PC-3 (cell line): Measurements from ENCODE around the gene SELENOW.
"Not testable (repeated sequence)": the region's sequence is repeated elsewhere in the genome, so short reads cannot be mapped to it uniquely, and the experiment has no call there.

Source experiments
- EZH2 ChIP-seq: fragments of 300-600 bp; sonication (generic); IDR thresholded peaks from one replicate; pipeline ENCODE4 v1.6.1; 2017; ENCODE audit warnings: antibody characterized with exemption, mild to moderate bottlenecking, low read length; ENCODE audit not compliant: unreplicated experiment
- TF ChIP-seq, protein P1 (sequence below): fragments of 300-600 bp; sonication (generic); conservative IDR thresholded peaks from 2 replicates; pipeline ENCODE4 v1.5.1; 2017; ENCODE audit warnings: antibody characterized with exemption, low read depth, mild to moderate bottlenecking, low read length

GRCh38 chr19:47789811-47790210 lies 11.3 kb downstream of the SELENOW start:
- not testable (repeated sequence) for TF ChIP-seq EZH2
- TF ChIP-seq, protein P1, sequence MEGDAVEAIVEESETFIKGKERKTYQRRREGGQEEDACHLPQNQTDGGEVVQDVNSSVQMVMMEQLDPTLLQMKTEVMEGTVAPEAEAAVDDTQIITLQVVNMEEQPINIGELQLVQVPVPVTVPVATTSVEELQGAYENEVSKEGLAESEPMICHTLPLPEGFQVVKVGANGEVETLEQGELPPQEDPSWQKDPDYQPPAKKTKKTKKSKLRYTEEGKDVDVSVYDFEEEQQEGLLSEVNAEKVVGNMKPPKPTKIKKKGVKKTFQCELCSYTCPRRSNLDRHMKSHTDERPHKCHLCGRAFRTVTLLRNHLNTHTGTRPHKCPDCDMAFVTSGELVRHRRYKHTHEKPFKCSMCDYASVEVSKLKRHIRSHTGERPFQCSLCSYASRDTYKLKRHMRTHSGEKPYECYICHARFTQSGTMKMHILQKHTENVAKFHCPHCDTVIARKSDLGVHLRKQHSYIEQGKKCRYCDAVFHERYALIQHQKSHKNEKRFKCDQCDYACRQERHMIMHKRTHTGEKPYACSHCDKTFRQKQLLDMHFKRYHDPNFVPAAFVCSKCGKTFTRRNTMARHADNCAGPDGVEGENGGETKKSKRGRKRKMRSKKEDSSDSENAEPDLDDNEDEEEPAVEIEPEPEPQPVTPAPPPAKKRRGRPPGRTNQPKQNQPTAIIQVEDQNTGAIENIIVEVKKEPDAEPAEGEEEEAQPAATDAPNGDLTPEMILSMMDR: not testable (repeated sequence)
